ENCODE data around the gene APCDD1.

DNA sequence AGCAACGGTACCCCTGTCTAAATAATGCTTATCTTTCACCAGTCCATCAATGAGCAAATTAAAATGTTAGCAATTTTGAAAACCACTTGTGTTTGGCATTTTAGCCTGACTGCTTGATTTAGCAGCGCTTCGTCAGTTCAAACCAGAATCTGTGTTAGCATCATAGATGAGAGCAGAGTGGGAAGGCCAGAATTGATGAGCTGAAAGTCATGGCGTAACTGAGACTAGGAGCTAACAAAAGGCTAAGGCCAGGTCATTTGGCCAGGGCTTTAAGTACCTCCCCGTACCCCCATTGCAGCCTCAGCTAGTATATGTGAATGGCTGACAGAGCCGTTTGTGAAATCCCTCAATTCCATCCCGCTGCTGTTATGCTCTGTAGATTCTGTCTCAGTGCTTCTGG, 16.0 kb downstream of the APCDD1 start:
- TF ChIP-seq BORCS8-MEF2B (CRISPR knock-in tag; IDR thresholded peaks at IDR 0.05) (no peak), ZNF850 (CRISPR knock-in tag; conservative IDR thresholded peaks at IDR 0.05) (no peak), POLR2A (IDR thresholded peaks at IDR 0.05; ENCODE audit: insufficient read depth in 1 of 2, low read depth in 2 of 2, low read length in 2 of 2) (no peak), FOXP4 (CRISPR knock-in tag; IDR thresholded peaks at IDR 0.05) (no peak), CHD2 (IDR thresholded peaks at IDR 0.05; ENCODE audit: low read depth, low read length) (no peak), CTCF (CRISPR knock-in tag; IDR thresholded peaks at IDR 0.05) (no peak), JUN (CRISPR knock-in tag; IDR thresholded peaks at IDR 0.05) (no peak), ZNF280D (CRISPR knock-in tag; IDR thresholded peaks at IDR 0.05) (no peak), ZNF577 (CRISPR knock-in tag; IDR thresholded peaks at IDR 0.05; ENCODE audit: borderline replicate concordance, low read depth) (no peak), TCF12 (IDR thresholded peaks at IDR 0.05) (no peak), TCF12 (CRISPR knock-in tag; IDR thresholded peaks at IDR 0.05) (no peak), ESRRA (CRISPR knock-in tag; IDR thresholded peaks at IDR 0.05; ENCODE audit: low read depth) (no peak), ZFP36L2 (CRISPR knock-in tag; IDR thresholded peaks at IDR 0.05) (no peak), EZH2 (conservative IDR thresholded peaks at IDR 0.05; ENCODE audit: low read depth, low read length) (no peak)
- TF ChIP-seq, protein P1, sequence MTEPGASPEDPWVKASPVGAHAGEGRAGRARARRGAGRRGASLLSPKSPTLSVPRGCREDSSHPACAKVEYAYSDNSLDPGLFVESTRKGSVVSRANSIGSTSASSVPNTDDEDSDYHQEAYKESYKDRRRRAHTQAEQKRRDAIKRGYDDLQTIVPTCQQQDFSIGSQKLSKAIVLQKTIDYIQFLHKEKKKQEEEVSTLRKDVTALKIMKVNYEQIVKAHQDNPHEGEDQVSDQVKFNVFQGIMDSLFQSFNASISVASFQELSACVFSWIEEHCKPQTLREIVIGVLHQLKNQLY (CRISPR knock-in tag; IDR thresholded peaks at IDR 0.05): no peak

All from HepG2 (cell line).